Thyroid gland (tissue), 4 donors: ENCODE results near the gene MYO5C. TPM values are rescaled to one million over a fixed set of nuclear protein-coding genes. Genes with fewer than 3 reads are reported as not detected.
"Not testable (repeated sequence)": the region's sequence is repeated elsewhere in the genome, so short reads cannot be mapped to it uniquely, and the experiment has no call there.

Source experiments
- DNase-seq, 2 donors: peaks; one replicate each; pipeline ENCODE4 v3.0.0-alpha.2; 2019
- H3K27ac ChIP-seq, 3 donors: fragments of 200-600 bp; sonication (generic); 1 replicate in 2 of 3; 2 replicates in 1 of 3; pipeline ENCODE4 v1.5.1; 2016 to 2019; ENCODE audit warnings: mild to moderate bottlenecking in 1 of 3, moderate library complexity in 1 of 3
- H3K27me3 ChIP-seq: fragments of 200-600 bp; sonication (generic); one replicate; pipeline ENCODE4 v1.5.1; 2019
- H3K36me3 ChIP-seq, 2 donors: fragments of 200-600 bp; sonication (generic); one replicate each; pipeline ENCODE4 v1.5.1; 2016 to 2019
- H3K4me1 ChIP-seq, 2 donors: fragments of 200-600 bp; sonication (generic); one replicate each; pipeline ENCODE4 v1.5.1; 2017 to 2019
- H3K4me3 ChIP-seq, 3 donors: fragments of 200-600 bp; sonication (generic); replicated peaks in 1 of 3; 1 replicate in 2 of 3; 2 replicates in 1 of 3; pipeline ENCODE4 v1.5.1; 2016; ENCODE audit warnings: mild to moderate bottlenecking in 1 of 3
- H3K9me3 ChIP-seq: fragments of 200-600 bp; sonication (generic); one replicate; pipeline ENCODE4 v1.5.1; 2017
- POLR2A ChIP-seq, 2 donors: fragments of 450-650 bp; IDR thresholded peaks; one replicate each; pipeline ENCODE4 v1.6.1; 2017; ENCODE audit warnings: antibody characterized with exemption in 2 of 2, mild to moderate bottlenecking in 2 of 2, moderate library complexity in 1 of 2
- WGBS, 2 donors: methylation state at CpG; one replicate each; pipeline ENCODE4 v1.1.5; 2017; 5-methylcytosine and 5-hydroxymethylcytosine counted together
- intact Hi-C: fragments of 100-400 bp; cut with DNase I; formaldehyde crosslinking; loops from one replicate; pipeline ENCODE4 v1.15.1; 2023
- total RNA-seq, 4 donors: library from RNA; depleted of rRNA; stranded (reverse); fragments of >200 nt; gene quantifications; one replicate each; pipeline ENCODE4 v1.2.3, GENCODE V29; 2016
- TF ChIP-seq, protein P1 (sequence below), 6 experiments: fragments of 200-600 bp in 3 of 6; fragments of 450-650 bp in 3 of 6; sonication (generic) in 3 of 6; IDR thresholded peaks; one replicate each; pipeline ENCODE4 v1.5.1; 2016 to 2019; ENCODE audit warnings: antibody characterized with exemption in 6 of 6, mild to moderate bottlenecking in 2 of 6, inconsistent platforms in 1 of 6, moderate library complexity in 1 of 6

Gene MYO5C
- total RNA-seq, 4 donors from 2014 or later: 84.0 to 130 (median 101) TPM

DNA sequence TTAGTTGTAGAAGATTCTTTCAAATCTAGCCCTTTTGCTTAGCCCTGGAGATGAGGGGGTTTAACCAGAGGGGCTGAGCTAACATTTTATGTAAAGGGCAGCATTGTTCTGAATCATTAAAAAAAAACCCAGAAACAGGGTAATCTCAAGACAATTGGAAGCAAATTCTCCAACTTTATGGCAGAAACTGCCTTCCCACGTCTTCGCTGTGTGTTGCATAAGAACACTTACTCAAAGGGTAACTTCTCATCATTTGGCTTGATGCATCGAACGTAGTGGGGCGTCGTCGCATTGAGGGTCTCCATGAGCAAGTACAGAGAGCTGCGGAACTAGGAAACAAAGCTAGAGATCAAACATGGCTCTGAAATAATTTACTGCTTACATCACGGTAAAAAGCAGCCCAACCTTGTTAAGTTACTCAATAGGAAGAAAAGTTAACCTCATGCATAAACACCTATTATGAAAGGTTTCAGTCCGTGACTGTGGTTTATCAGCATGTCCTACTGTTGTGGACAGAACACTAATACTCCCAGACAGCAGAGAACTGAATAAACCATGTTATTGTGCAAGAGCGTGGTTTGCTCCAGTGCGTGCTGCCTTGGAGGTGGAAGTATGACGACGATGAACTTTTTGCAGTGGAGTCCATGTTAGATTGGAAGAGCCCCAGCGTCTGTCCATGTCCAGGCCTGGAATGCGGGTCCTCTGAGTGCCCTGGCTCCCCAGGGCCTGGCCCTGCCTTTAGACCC is 48.7 kb downstream of the MYO5C start:
- intact Hi-C loops: no loop called here
- Histone ChIP-seq H3K9me3 (no peaks in the 10 kb centered on the region), H3K4me3 (no peak overlapping the region), H3K4me1 (no peaks in the 10 kb centered on the region), H3K27me3 (no peaks in the 10 kb centered on the region), H3K27ac (no peak overlapping the region), H3K36me3 (peaks cover 39 to 55% of the 10 kb centered on the region in 2 donors)
- 93 to 95% methylated on average over 16 of the region's 16 CpGs for WGBS, 2 donors
- no peak for TF ChIP-seq POLR2A (IDR thresholded peaks at IDR 0.05)
- TF ChIP-seq, protein P1, sequence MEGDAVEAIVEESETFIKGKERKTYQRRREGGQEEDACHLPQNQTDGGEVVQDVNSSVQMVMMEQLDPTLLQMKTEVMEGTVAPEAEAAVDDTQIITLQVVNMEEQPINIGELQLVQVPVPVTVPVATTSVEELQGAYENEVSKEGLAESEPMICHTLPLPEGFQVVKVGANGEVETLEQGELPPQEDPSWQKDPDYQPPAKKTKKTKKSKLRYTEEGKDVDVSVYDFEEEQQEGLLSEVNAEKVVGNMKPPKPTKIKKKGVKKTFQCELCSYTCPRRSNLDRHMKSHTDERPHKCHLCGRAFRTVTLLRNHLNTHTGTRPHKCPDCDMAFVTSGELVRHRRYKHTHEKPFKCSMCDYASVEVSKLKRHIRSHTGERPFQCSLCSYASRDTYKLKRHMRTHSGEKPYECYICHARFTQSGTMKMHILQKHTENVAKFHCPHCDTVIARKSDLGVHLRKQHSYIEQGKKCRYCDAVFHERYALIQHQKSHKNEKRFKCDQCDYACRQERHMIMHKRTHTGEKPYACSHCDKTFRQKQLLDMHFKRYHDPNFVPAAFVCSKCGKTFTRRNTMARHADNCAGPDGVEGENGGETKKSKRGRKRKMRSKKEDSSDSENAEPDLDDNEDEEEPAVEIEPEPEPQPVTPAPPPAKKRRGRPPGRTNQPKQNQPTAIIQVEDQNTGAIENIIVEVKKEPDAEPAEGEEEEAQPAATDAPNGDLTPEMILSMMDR (IDR thresholded peaks at IDR 0.05): no peak
- no peak for DNase-seq

DNA sequence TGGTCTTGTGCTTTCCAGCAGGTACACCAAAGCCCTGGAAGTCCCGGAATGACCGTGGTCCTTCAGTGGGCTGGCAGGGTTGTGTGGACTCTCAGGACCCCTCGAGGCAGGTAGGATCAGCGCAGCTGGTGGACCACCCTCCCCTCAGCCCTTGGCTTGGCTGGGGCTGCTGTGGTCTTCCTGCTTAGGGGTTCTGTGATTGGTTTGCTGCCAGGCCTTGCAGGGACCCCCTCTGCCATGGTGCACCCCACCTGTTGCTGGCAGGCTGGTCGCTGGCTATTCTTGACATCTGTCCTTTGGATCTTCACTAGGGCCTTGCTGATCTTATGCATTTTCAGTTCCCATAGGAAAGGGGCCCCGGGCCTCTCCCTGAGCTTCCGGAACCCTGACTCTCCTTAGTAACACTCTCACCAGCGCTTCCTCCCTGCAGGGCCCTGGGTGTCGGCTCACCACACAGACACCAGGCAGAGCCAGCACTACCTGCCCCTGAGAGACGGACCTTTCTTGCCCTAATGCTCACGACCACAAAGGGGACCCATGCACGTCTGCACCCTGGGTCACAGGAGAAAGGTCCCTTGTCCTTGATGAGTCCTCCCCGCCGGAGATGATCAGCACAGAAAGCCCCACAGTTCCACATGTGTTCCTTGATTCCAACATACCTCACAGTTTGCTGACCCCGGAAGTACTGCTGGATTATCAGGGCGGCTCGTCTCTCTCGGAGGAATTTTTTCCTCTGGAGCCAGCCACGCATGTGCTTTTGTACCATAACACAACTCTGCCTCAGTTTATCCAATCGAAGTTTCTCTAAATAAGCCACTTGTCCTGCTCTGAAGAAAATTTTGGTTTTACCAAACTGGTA is 51.7 kb downstream of the MYO5C start:
- no peak for DNase-seq
- H3K27ac ChIP-seq: no peak overlapping the region
- H3K36me3 ChIP-seq: peaks cover 47 to 60% of the 10 kb centered on the region in 2 donors
- TF ChIP-seq, protein P1 (IDR thresholded peaks at IDR 0.05): no peak
- TF ChIP-seq POLR2A (IDR thresholded peaks at IDR 0.05): no peak
- H3K27me3 ChIP-seq: no peaks in the 10 kb centered on the region
- no peaks in the 10 kb centered on the region for H3K9me3 ChIP-seq
- no peak overlapping the region for H3K4me3 ChIP-seq
- 85 to 88% methylated on average over 18 to 20 of the region's 20 CpGs for WGBS, 2 donors
- intact Hi-C loops: no loop called here
- no peaks in the 10 kb centered on the region for H3K4me1 ChIP-seq

DNA sequence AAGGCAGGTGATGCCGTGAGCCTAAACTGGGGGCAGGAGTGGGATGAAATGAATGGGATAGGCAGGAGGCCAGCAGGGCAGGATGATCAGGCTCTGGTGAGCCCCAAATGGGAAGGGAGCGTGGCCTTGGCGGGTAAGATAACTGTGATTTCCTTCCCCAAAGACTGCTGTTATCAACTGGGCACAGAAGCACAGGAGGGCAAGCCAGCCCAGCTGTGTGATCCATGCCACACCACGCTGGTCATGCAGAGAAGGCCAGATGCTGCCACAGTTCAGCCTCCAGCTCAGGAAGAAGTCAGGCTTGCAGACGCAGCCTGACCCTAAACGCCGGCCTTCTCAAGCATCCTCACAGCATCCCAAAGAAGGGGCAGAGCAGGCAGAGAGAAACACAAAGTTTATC is 52.3 kb downstream of the MYO5C start:
- Histone ChIP-seq H3K27ac (no peak overlapping the region), H3K27me3 (no peaks in the 10 kb centered on the region), H3K4me3 (no peak overlapping the region), H3K9me3 (no peaks in the 10 kb centered on the region), H3K36me3 (peaks cover 49 to 60% of the 10 kb centered on the region in 2 donors), H3K4me1 (no peaks in the 10 kb centered on the region)
- TF ChIP-seq, protein P1 (IDR thresholded peaks at IDR 0.05): no peak
- TF ChIP-seq POLR2A (IDR thresholded peaks at IDR 0.05): no peak
- intact Hi-C loops: no loop called here
- no peak for DNase-seq
- WGBS, 2 donors: 89 to 94% methylated on average over 4 to 7 of the region's 7 CpGs

DNA sequence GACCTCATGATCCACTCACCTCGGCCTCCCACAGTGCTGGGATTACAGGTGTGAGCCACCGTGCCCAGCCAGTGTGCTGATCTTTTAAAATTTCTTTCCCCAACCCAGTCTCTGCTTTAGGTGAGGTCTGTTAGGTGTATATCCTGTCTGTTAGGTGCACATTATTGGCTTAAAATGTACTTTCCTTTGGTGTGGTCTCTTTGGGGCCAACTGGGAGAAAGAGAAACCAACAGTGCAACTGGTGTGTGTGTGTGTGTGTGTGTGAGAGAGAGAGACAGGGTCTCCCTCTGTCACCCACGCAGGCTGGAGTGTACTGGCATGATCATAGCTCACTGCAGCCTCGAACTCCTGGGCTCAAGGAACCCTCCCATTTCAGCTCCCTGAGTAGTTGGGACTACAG is 54.1 kb downstream of the MYO5C start:
- H3K27ac ChIP-seq: no peak overlapping the region
- no peaks in the 10 kb centered on the region for H3K9me3 ChIP-seq
- H3K4me1 ChIP-seq: no peaks in the 10 kb centered on the region
- intact Hi-C loops: no loop called here
- no peak for DNase-seq
- WGBS, 2 donors: 81 to 99% methylated on average over 4 of the region's 4 CpGs
- H3K36me3 ChIP-seq: peaks cover 48 to 61% of the 10 kb centered on the region in 2 donors
- no peaks in the 10 kb centered on the region for H3K27me3 ChIP-seq
- no peak overlapping the region for H3K4me3 ChIP-seq
- TF ChIP-seq, protein P1 (IDR thresholded peaks at IDR 0.05): no peak
- no peak for TF ChIP-seq POLR2A (IDR thresholded peaks at IDR 0.05)

GRCh38 chr15:52240166-52240565 is 55.4 kb downstream of the MYO5C start:
- H3K4me3 ChIP-seq: no peak overlapping the region
- intact Hi-C loops: no loop called here
- no peaks in the 10 kb centered on the region for H3K4me1 ChIP-seq
- no peaks in the 10 kb centered on the region for H3K27me3 ChIP-seq
- 96 to 97% methylated on average over 3 of the region's 3 CpGs for WGBS, 2 donors
- H3K27ac ChIP-seq: no peak overlapping the region
- TF ChIP-seq, protein P1 (IDR thresholded peaks at IDR 0.05): no peak
- TF ChIP-seq POLR2A (IDR thresholded peaks at IDR 0.05): no peak
- peaks cover 39 to 58% of the 10 kb centered on the region in 2 donors for H3K36me3 ChIP-seq
- no peak for DNase-seq
- no peaks in the 10 kb centered on the region for H3K9me3 ChIP-seq

DNA sequence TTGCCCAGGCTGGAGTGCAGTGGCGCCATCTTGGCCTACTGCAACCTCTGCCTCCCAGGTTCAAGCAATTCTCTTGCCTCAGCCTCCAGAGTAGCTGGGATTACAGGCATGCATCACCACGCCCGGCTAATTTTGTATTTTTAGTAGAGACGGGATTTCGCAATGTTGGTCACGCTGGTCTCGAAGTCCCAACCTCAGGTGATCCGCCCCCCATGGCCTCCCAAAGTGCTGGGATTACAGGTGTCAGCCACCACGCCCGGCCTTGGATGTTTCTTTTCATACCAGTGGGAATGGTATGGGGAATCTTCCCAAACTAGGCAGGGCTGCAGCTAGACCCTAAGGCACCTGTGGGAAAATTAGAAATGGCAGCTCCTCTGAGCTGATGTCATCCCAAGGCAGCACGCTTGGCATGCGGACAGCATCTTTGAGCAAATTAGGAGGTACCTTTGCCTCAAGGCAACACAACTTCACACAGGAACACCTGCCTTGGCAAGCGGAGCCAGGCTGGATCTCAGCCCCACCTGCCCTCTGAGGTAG is 56.5 kb downstream of the MYO5C start:
- H3K4me1 ChIP-seq, H3K9me3 ChIP-seq, H3K27ac ChIP-seq, DNase-seq, H3K27me3 ChIP-seq, intact Hi-C loops, H3K4me3 ChIP-seq: not testable (repeated sequence)
- H3K36me3 ChIP-seq: peaks cover 37 to 56% of the 10 kb centered on the region in 2 donors
- 97 to 98% methylated on average over 13 of the region's 13 CpGs for WGBS, 2 donors
